Measurements from ENCODE around the gene FAM120AOS.
"Not testable (repeated sequence)": the region's sequence is repeated elsewhere in the genome, so short reads cannot be mapped to it uniquely, and the experiment has no call there.

The FAM120AOS gene

DNA sequence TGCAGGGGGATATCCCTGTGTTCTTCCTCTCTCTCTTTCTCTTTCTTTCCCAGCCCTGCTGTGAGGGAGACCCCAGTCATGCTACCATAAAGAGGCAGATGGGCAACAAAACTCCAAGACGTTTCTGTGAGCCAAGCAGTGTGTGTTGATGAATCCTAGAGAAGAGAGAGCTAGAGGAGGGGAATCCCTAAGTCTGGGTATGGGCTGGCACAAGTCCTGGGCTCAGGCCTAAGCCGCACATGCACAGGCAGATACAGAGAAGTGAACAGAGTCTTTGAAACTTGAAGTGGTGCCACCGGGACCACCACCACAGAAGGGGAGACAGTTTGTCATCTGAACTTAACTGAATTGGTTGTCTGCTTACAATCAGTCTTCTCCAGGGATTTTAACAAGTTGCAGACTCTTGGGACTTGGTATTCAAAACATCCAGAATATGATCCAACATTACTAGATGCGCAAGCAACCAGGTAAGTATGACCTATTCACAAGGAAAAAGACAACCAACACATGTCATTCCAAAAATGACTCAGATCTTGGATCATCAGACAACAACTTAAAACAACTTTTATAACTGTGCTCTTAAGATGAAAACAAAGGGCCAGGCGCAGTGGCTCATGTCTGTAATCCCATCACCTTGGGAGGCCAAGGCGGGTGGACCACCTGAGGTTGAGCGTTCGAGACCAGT is 12.3 kb downstream of the FAM120AOS start:
- in situ Hi-C loops (cut with HindIII; ENCODE audit: low sequenced_read_pairs), result no loop called here

DNA sequence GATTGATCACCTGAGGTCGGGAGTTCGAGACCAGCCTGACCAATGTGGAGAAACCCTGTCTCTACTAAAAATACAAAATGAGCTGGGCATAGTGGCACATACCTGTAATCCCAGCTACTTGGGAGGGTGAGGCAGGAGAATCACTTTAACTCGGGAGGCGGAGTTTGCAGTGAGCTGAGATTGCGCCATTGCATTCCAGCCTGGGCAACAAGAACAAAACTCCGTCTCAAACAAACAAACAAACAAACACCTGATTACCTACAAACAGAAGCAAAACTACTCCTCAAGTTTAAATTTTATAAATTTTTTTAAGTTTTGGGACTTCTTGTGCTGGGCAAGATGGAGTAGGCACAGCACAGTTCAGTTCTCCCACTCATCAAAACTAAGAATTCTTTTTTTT is 14.1 kb downstream of the FAM120AOS start:
- in situ Hi-C loops (cut with HindIII; ENCODE audit: low sequenced_read_pairs), result not testable (repeated sequence)

DNA sequence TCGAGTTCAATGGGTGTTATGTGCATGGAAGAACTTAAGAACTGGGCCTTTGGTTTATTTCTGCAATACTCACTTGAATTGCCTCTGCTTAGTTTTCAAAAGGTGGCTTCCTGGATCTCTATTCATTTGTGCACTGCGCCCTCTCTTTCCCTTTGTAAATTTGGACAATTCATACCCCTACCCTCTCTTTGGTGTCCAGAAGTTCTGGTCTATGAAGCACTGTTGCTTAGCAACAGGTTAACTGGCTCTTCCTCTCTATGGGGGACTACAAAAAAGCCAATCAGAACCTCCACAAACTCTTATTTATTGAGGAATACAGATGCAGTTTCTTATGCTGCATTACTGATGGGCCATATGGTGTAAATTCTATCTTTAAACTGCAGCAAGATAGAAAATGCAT is 15.4 kb downstream of the FAM120AOS start:
- in situ Hi-C loops (cut with HindIII; ENCODE audit: low sequenced_read_pairs), result no loop called here

DNA sequence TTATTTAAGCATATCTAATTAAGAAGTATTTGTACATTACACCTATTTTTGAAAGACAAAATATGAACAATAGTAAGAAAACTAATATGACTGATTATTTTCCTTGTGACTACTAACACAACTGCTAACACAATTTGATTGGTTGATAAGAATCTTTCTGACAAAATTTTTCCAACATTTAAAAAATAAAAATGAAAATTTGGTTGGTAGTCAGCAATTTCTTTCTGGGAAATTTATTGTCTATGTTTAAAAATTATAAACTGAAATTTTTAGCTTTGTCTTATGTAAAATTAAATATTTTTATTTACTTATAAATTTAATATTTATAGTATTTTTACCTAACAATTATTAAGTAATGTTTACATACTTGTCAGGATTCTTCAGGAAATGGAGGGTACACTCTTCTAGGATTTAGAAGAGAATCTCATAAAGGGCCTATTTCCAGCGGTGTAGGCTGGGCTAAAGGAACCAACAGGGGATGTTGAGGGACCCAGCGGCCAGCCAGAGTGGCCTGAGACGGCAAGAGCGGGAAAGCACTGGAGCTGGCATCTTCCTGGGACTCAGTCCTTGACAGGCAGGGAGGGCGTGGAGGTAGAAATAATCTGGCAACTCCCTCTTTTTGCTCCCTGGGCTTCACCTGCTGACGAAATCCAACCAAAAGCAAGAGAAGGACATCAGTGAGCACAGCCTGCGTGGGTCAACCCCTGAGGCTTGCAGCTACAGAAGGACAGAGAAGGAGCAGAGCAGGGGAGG is 16.6 kb downstream of the FAM120AOS start:
- in situ Hi-C loops (cut with HindIII; ENCODE audit: low sequenced_read_pairs), result no loop called here

DNA sequence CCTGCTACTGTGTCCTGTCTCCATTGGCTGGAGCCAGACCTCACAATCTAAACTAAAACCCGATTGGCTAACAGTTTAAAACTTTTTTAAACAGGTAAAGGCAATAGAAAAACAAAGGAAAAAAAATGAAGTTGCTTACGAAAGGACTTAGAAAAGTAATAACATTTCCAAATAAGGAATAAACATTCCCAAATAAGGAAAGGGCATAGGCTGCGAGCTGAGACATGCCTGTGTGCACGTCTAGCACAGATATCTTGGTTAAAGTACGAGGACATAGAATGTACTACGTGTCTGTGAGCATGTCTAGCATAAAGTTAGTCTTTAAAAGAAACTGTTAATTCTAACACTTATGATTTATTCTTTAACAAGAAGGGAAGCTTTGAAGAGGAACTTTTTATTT is 17.2 kb downstream of the FAM120AOS start:
- in situ Hi-C loops (cut with HindIII; ENCODE audit: low sequenced_read_pairs), result no loop called here

DNA sequence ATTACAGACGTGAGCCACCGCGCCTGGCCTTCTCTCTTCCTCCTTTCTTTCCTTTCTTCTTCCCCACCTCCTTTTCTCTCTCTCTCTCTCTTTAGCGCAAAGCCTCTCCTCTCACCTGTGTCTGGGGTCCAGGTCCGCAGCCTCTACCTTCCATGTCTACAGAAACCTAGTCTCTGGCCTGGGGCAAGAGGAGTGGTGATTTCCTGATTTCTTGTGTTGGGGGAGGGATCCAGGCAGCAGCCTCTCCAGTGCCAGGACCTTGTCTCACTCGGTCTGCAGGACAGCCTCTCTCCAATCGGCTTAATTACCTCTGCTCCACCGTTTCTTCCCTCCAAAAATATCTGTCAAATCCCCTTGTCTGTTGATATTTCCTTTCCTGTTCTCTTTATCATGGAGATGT is 18.0 kb downstream of the FAM120AOS start:
- in situ Hi-C loops (cut with HindIII; ENCODE audit: low sequenced_read_pairs), result no loop called here

DNA sequence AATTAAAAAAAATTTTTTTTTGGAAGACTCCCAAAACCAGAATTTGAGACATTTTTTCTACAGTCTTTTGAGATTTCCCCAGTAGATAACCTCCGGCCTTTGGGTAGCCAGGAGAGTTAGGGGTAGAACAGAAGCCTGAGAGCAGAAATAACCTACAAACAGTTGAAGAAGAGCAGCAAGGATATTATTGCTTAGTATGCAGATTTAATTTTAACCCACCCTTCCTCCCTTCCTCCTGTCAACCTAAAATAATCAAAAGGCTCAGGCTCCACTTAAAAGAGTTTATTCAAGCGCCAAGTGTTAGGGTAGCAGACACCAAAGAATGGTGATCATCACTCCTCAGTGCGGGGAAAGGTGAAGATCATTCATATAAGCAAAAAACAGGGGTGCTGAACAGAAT is 19.3 kb downstream of the FAM120AOS start:
- in situ Hi-C loops (cut with HindIII; ENCODE audit: low sequenced_read_pairs), result no loop called here

DNA sequence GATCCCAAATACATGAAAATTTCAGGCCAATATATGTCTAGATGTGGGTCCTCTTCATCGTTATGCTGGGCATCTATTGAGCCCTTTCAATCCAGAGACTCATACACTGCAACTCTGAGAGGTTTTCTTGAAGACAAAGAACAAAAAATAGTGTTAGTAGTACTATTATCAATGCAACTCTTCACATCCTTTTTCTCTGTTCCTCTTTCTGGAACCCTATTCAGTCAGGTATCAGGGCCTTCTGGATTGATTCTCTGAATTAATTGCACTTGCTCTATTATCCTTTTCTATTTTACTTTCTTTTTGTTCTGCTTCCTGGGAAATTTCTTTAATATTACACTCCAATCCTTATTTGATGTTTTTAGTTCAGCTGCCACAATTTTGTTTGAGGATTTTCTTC is 20.4 kb downstream of the FAM120AOS start:
- in situ Hi-C loops (cut with HindIII; ENCODE audit: low sequenced_read_pairs), result no loop called here

DNA sequence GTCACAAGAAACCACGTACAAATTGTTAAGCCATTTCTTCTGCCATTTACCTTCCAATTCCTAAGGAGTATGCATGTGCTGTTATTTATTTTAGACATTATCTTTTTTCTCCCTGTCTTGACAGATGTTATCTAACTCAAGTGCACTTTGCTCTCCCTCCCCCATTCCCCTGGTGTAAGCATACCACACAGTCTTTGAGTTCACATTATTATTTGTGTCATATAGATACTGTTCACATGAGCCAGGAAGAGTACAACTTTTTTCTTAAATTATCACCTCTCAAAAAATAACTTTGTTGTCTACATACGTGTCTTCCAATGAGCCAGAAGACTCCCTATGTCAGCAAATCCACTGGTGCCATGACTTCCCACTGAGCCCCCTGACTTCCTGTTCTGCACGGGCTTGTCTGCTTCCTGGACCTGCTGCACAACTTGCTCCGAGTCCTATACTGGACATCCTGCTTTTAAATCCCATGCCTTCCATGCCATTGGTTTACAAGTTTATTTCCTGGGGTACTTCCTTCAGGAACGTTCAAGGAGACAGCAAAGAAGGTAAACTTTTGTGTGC is 21.8 kb downstream of the FAM120AOS start:
- in situ Hi-C loops (cut with HindIII; ENCODE audit: low sequenced_read_pairs), result no loop called here

DNA sequence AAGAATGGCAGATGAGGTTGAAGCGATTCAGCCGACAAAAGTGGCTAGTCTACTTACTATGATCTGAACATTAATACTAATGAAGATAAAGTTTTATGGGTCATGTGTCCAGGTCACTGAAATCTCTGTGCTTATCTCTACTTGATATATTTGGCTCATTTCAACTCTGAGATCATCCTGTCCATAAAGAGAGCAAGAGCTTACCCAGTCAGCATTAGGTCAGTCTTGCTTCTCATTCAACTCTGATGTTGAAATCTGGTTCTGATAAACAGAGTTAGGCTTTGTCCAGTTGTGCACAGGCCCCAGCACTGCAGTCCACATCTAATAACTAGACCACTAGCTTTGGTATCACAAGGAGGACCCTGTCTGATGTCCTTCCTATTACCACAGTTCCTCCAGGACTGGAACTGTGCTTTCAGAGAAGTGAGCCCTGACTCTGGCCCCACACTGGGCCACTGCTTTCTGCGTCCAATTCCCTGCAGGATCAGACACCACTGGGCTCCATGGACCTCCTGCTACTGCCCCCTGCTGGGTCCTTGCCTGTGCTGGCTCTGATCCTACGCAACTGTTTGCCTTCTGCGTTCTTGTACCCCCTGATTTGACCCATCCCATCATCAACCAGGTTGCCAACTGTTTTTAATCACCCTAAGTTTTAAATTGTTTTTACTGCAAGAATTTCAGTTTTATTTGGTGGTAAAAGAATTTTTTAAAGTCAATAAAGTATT is 25.6 kb downstream of the FAM120AOS start:
- in situ Hi-C loops (cut with HindIII; ENCODE audit: low sequenced_read_pairs), result no loop called here

DNA sequence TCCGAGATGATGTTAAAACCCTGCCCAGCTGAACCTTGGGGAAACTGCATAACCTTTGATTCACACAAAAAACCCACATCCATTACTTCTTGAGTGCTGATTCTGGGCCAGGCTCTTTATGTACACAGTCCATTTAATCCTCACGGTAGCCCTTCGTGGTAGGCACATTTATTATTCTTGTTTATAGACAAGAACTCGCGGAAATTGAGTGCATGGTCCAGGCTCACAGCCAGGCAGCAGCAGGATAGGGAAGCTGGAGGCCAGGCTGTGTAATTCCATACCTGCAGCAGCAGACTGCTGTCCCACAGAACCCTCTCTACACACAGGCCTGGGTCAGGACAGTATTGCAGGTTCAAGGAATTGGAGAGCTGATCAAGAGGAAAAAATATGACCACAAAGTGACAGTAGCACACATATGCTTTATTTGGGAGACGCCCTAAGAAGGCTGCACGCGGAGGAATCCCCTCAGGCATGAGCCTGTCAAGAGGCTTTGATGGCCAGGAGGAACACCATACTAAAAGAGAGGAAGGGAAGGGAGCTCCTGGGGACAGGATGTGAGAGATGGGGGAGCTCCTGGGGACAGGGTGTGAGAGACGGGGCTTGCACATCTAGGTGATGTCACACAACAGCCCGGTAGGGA is 30.3 kb downstream of the FAM120AOS start:
- in situ Hi-C loops (cut with HindIII; ENCODE audit: low sequenced_read_pairs), result no loop called here

DNA sequence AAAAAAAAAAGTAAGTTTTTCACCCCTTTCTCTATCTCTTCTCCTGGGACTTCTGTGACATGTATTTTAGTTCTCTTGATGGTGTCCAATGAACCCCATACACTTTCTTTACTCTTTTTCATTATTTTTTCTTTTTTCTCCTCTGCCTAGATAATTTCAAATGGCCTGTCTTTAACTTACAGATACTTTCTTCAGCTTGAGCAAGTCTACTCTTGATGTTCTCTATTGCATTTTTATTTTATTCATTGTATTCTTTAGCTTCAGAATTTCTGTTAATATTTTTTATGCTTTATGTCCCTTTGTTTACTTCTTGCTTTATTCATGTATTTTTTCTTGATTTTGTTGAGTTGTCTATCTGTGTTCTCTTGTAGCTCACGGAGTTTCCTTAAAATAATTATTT is 34.4 kb downstream of the FAM120AOS start:
- in situ Hi-C loops (cut with HindIII; ENCODE audit: low sequenced_read_pairs), result no loop called here

DNA sequence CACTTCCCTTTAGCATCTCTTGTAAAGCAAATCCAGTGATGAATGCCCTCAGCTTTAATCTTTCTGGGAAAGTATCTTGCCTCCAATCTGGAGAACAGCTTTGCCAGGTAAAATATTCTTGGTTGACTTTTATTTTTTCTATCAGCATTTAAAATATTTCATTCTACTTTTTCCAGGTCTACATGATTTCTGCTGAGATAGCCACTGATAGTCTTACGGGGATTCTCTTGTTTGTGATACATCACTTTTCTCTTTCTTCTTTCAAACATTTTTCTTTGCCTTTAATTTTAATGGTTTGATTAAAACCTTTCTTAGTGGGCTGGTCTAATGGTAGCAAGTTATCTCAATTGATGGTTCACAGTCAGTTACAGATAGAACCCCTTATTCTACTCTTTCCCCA is 35.8 kb downstream of the FAM120AOS start:
- in situ Hi-C loops (cut with HindIII; ENCODE audit: low sequenced_read_pairs), result no loop called here

DNA sequence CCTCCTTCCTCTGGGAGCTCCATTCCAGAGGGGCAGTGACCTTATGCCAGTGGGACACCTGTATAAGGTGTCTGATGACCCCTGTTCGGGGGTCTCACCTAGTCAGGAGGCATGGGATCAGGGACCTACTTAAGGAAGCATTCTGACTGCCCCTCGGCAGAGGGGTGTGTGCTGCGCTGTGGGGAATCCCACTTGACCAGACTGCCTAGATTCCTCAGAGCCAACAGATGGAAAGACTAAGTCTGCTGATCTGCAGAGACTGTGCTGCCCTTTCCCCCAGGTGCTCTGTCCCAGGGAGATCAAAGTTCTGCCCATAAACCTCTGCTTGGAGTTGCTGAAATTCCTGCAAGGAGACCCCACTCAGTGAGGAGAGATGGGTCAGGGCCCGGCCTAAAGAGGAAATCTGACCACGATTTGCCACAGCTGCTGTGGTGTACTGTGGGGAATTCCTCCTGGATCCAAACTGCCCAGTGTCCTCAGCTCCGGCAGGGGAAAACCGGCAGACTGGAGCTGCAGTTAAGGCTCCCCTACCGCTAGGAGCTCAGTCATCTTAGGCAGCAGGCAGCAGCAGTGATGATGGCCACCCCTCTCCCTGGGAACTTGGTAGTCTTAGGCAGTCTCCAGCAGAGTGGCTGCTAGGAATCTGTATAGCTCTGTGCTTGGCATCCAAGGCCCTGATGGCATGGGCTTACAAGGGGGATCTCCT is 36.7 kb downstream of the FAM120AOS start:
- in situ Hi-C loops (cut with HindIII; ENCODE audit: low sequenced_read_pairs), result no loop called here

DNA sequence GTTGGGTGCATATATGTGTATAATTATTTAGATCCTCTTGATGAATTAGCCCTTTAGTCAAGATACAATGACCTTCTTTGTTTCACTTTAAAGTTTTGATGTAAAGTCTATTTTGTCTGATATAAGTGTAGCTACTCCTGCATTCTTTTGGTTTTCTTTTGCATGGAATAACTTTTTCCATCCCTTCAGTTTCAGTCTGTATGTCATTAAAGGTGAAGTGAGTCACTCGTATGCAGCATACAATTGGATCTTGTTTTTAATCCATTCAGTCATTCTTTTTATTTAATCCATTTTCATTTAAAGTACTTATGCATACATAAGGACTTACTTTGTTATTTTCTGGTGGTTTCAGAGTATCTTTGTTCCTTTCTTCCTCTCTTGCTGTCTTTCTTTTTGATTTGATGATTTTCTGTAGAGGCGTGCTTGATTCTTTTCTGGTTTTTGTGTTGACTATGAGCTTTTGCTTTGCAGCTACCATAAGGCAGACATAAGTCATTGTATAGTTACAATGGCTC is 38.1 kb downstream of the FAM120AOS start:
- in situ Hi-C loops (cut with HindIII; ENCODE audit: low sequenced_read_pairs), result no loop called here

DNA sequence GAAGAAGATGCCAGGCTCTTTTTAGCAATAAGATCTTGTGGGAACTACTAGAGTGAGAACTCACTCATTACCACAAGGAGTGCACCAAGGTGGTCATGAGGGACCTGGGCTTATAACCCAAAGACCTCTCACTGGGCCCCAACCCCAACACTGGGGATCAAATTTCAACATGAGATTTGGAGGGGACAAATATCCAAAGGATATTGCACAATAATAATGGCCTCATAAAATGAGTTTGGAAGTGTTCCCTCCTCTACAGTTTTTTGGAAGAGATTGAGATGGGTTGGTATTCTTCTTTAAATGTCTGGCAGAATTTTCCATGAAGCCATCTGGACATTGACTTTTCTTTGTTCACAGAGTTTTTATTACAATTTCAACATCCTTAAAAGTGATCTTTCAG is 39.9 kb downstream of the FAM120AOS start:
- in situ Hi-C loops (cut with HindIII; ENCODE audit: low sequenced_read_pairs), result no loop called here

DNA sequence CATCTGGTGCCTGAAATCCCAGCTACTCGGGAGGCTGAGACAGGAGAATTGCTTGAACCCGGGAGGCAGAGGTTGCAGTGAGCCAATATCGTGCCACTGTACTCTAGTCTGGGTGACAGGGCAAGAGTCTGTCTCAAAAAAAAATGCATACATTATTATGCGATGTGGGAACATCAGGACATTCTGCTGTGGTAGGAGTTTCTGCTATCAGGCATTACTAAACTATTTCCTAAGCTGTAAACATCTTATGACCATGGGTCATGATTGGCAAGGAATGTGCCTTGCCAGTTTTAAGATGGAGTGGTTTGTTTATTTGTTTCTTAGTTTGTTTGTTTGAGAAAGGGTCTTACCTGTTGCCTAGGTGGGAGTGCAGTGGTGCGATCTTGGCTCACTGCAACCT is 47.0 kb downstream of the FAM120AOS start:
- in situ Hi-C loops (cut with HindIII; ENCODE audit: low sequenced_read_pairs), result no loop called here

DNA sequence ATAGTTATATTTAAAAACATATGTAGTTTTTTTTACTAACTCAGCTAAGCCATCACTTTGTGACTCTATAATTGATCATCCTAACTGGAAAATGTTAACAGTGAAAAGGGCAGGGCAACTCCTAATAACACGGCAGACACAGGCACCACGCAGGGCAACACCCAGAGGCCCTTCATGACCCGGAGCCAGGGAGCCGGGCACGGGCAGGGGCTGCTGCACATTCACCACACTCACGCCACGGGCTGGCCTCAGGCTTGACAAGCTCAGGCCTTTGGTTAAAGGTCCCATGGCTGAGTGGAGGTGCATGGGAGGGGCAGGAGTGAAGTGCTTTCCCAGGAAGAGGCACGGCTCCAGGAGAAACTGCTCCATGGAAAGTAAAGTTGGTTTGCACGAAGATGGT is 54.9 kb downstream of the FAM120AOS start:
- in situ Hi-C loops (cut with HindIII; ENCODE audit: low sequenced_read_pairs), result no loop called here

DNA sequence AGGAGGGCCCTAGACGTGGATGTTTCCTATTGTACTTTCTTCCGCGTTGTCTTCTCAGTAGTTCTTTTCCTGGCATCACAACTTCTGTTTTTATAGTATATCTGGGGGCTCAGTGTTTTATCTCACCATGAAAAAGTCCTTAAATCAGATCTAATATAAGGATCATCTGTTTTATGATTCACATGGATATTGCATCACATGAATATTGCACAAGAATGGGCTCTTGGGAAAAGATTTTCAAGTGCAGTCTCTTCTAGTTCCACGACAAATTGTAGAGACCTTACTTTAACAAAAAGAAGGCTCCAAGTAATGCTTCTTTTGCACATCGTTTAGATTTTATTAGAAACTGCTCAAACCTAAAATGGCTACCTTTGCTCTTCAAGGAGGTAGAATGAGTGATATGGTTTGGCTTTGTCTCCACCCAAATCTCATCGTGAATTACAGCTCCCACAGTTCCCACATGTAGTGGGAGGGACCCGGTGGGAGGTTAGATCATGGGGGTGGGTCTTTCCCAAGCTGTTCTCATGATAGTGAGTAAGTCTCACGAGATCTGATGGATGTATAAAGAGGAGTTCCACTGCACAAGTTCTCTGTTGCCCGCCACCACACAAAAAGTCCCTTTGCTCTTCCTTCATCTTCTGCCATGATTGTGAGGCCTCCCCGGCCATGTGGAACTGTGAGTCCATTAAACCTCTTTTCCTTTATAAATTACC is 55.6 kb downstream of the FAM120AOS start:
- in situ Hi-C loops (cut with HindIII; ENCODE audit: low sequenced_read_pairs), result no loop called here
